ENCODE results near the gene CCDC30. TPM values are rescaled to one million over a fixed set of nuclear protein-coding genes. Genes with fewer than 3 reads are reported as not detected.

CCDC30 gene
- polyA plus RNA-seq, 1 donor (not counting 4 experiments of a cell fraction or from before 2014, with no cell fraction given), result 0.35 TPM

DNA sequence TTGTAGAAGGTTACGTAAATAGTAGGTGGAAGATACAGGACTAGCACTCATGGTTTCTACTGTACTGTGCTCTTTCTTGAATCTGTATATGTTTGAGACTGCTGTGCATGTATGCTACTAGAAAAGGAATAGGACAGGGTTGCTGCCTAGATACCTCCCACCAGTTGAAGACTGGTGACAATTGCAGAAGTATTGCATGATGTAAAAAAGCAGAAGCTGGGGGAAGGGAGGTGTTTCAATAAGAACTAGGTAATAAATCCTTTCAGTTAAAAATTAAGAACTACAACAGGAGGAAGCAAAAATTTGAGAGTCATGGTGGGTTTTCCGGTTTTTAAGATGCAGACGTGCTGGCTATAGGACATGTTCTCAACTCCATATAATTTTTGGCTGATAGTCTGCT is 88.1 kb downstream of the CCDC30 start:
- Histone ChIP-seq H2AFZ (ENCODE audit: control insufficient read depth, low read length) (no peak overlapping the region), H3K27ac (ENCODE audit: control insufficient read depth, insufficient read depth, low read length) (no peak overlapping the region), H3K79me2 (ENCODE audit: control insufficient read depth, insufficient read depth, low read length) (no peaks in the 10 kb centered on the region), H3K36me3 (ENCODE audit: control insufficient read depth in 2 of 2, extremely low read depth in 1 of 2, insufficient read depth in 2 of 2, low read length in 2 of 2) (no peaks in the 10 kb centered on the region), H3K4me1 (ENCODE audit: control insufficient read depth, extremely low read depth, insufficient read depth, low read length) (peaks cover 6% of the 10 kb centered on the region), H3K9me1 (ENCODE audit: control insufficient read depth, extremely low read depth, insufficient read depth, low read length) (no peaks in the 10 kb centered on the region), H4K20me1 (ENCODE audit: control insufficient read depth, extremely low read depth, insufficient read depth, low read length) (no peaks in the 10 kb centered on the region), H3K4me2 (ENCODE audit: control insufficient read depth, extremely low read depth, insufficient read depth, low read depth, low read length) (no peak overlapping the region), H3K9ac (ENCODE audit: control insufficient read depth, extremely low read depth, insufficient read depth, low read length) (no peak overlapping the region), H3K27me3 (ENCODE audit: control insufficient read depth, extremely low read depth, insufficient read depth, low read length) (no peaks in the 10 kb centered on the region), H3K4me3 (ENCODE audit: control insufficient read depth in 2 of 3, extremely low read depth in 1 of 3, insufficient read depth in 2 of 3, low read depth in 1 of 3, low read length in 3 of 3) (no peak overlapping the region), H3K9me3 (ENCODE audit: control insufficient read depth, low read depth, low read length) (no peaks in the 10 kb centered on the region)
- no peak for FAIRE-seq
- no peak for DNase-seq (ENCODE audit: low read depth, low spot score)
- dilution Hi-C loops (cut with MboI; ENCODE audit: extremely low pct_ligation_motif_present, low sequenced_read_pairs), result no loop called here
- TF ChIP-seq, protein P1, sequence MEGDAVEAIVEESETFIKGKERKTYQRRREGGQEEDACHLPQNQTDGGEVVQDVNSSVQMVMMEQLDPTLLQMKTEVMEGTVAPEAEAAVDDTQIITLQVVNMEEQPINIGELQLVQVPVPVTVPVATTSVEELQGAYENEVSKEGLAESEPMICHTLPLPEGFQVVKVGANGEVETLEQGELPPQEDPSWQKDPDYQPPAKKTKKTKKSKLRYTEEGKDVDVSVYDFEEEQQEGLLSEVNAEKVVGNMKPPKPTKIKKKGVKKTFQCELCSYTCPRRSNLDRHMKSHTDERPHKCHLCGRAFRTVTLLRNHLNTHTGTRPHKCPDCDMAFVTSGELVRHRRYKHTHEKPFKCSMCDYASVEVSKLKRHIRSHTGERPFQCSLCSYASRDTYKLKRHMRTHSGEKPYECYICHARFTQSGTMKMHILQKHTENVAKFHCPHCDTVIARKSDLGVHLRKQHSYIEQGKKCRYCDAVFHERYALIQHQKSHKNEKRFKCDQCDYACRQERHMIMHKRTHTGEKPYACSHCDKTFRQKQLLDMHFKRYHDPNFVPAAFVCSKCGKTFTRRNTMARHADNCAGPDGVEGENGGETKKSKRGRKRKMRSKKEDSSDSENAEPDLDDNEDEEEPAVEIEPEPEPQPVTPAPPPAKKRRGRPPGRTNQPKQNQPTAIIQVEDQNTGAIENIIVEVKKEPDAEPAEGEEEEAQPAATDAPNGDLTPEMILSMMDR (optimal IDR thresholded peaks at IDR 0.05 in 1 of 3, IDR thresholded peaks at IDR 0.05 in 1 of 3, conservative IDR thresholded peaks at IDR 0.05 in 1 of 3; ENCODE audit: extremely low read depth in 1 of 3, insufficient read depth in 2 of 3, low read length in 3 of 3), result no peak
- no peak for TF ChIP-seq EZH2 (IDR thresholded peaks at IDR 0.05; ENCODE audit: low read length)

DNA sequence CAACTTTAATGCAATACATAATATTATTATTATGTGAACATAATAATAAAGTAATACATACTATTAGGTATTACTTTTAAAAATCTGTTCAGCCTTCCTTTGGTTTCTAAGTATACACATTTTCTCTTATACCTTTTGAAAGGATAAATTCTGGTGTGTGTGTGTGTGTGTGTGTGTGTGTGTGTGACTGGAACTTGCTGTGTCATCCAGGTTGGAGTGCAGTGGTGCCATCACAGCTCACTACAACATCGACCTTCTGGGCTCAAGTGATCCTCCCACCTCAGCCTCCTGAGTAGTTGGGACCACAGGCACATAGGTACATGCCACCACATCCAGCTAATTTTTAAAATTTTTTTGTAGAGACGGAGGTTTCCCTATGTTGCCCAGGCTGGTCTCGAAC is 88.5 kb downstream of the CCDC30 start:
- Histone ChIP-seq H3K9me3 (ENCODE audit: control insufficient read depth, low read depth, low read length) (no peaks in the 10 kb centered on the region), H3K4me3 (ENCODE audit: control insufficient read depth in 2 of 3, extremely low read depth in 1 of 3, insufficient read depth in 2 of 3, low read depth in 1 of 3, low read length in 3 of 3) (no peak overlapping the region), H3K9ac (ENCODE audit: control insufficient read depth, extremely low read depth, insufficient read depth, low read length) (no peak overlapping the region), H4K20me1 (ENCODE audit: control insufficient read depth, extremely low read depth, insufficient read depth, low read length) (no peaks in the 10 kb centered on the region), H3K36me3 (ENCODE audit: control insufficient read depth in 2 of 2, extremely low read depth in 1 of 2, insufficient read depth in 2 of 2, low read length in 2 of 2) (no peaks in the 10 kb centered on the region), H3K79me2 (ENCODE audit: control insufficient read depth, insufficient read depth, low read length) (no peaks in the 10 kb centered on the region), H3K4me1 (ENCODE audit: control insufficient read depth, extremely low read depth, insufficient read depth, low read length) (peaks cover 6% of the 10 kb centered on the region), H3K27ac (ENCODE audit: control insufficient read depth, insufficient read depth, low read length) (no peak overlapping the region), H3K4me2 (ENCODE audit: control insufficient read depth, extremely low read depth, insufficient read depth, low read depth, low read length) (no peak overlapping the region), H2AFZ (ENCODE audit: control insufficient read depth, low read length) (no peak overlapping the region), H3K27me3 (ENCODE audit: control insufficient read depth, extremely low read depth, insufficient read depth, low read length) (no peaks in the 10 kb centered on the region), H3K9me1 (ENCODE audit: control insufficient read depth, extremely low read depth, insufficient read depth, low read length) (no peaks in the 10 kb centered on the region)
- FAIRE-seq (no peak), DNase-seq (ENCODE audit: low read depth, low spot score) (no peak)
- TF ChIP-seq, protein P1 (optimal IDR thresholded peaks at IDR 0.05 in 1 of 3, IDR thresholded peaks at IDR 0.05 in 1 of 3, conservative IDR thresholded peaks at IDR 0.05 in 1 of 3; ENCODE audit: extremely low read depth in 1 of 3, insufficient read depth in 2 of 3, low read length in 3 of 3), result no peak
- no peak for TF ChIP-seq EZH2 (IDR thresholded peaks at IDR 0.05; ENCODE audit: low read length)
- dilution Hi-C loops (cut with MboI; ENCODE audit: extremely low pct_ligation_motif_present, low sequenced_read_pairs), result no loop called here

All from keratinocyte (primary cell).